CD4-positive, CD25-positive, alpha-beta regulatory T cell (primary cell): ENCODE results near the gene SFXN4. TPM values are rescaled to one million over a fixed set of nuclear protein-coding genes. Genes with fewer than 3 reads are reported as not detected.
"Not testable (repeated sequence)": the region's sequence is repeated elsewhere in the genome, so short reads cannot be mapped to it uniquely, and the experiment has no call there.

Source experiments
- ATAC-seq, 2 donors: fragments of 150-1000 bp; cut with Tn5 transposase; one replicate each; pipeline ENCODE4 v1.10.0; 2021; ENCODE audit warnings: low read depth in 2 of 2, moderate number of reproducible peaks in 2 of 2, moderate library complexity in 1 of 2
- DNase-seq, 3 donors: peaks; one replicate each; pipeline versions ENCODE4 v3.0.0 to v3.0.0-alpha.2; 2012 to 2022; ENCODE audit warnings: mixed read lengths in 1 of 3
- H3K27ac ChIP-seq: one replicate; pipeline ENCODE4 v1.7.0; 2013; ENCODE audit warnings: mild to moderate bottlenecking, low read length; ENCODE audit not compliant: insufficient read depth, poor library complexity, severe bottlenecking
- H3K27me3 ChIP-seq: one replicate; pipeline ENCODE4 v1.7.0; 2013; ENCODE audit warnings: low read length; ENCODE audit not compliant: control insufficient read depth, insufficient read depth
- H3K36me3 ChIP-seq: one replicate; pipeline ENCODE4 v1.7.0; 2013; ENCODE audit warnings: mild to moderate bottlenecking, low read length, moderate library complexity; ENCODE audit not compliant: control insufficient read depth, insufficient read depth
- H3K4me1 ChIP-seq: 2 replicates; pipeline ENCODE4 v1.7.0; 2013; ENCODE audit warnings: mild to moderate bottlenecking, low read length; ENCODE audit not compliant: insufficient read depth, control insufficient read depth, poor library complexity, severe bottlenecking
- H3K4me3 ChIP-seq: one replicate; pipeline ENCODE4 v1.7.0; 2013; ENCODE audit warnings: low read depth, mild to moderate bottlenecking, low read length, moderate library complexity
- H3K9me3 ChIP-seq, 2 experiments: 1 replicate in 1 of 2; 2 replicates in 1 of 2; pipeline ENCODE4 v1.7.0; 2013; ENCODE audit warnings: low read length in 2 of 2, mild to moderate bottlenecking in 1 of 2, moderate library complexity in 1 of 2; ENCODE audit not compliant: control insufficient read depth in 2 of 2
- H3K27ac Mint-ChIP-seq, 3 donors: one replicate each; pipeline ENCODE4 v1.8.0; 2020 to 2022; ENCODE audit warnings: mild to moderate bottlenecking in 3 of 3, mixed read lengths in 3 of 3, moderate library complexity in 2 of 3
- H3K27me3 Mint-ChIP-seq: one replicate; pipeline ENCODE4 v1.8.0; 2022; ENCODE audit warnings: mild to moderate bottlenecking, mixed read lengths
- H3K36me3 Mint-ChIP-seq: one replicate; pipeline ENCODE4 v1.8.0; 2020; ENCODE audit warnings: mixed read lengths
- H3K4me1 Mint-ChIP-seq, 4 donors: one replicate each; pipeline ENCODE4 v1.8.0; 2020 to 2022; ENCODE audit warnings: mixed read lengths in 4 of 4, mild to moderate bottlenecking in 1 of 4
- H3K4me3 Mint-ChIP-seq, 4 donors: one replicate each; pipeline ENCODE4 v1.8.0; 2020 to 2022; ENCODE audit warnings: mild to moderate bottlenecking in 4 of 4, mixed read lengths in 4 of 4, moderate library complexity in 3 of 4
- H3K9me3 Mint-ChIP-seq, 7 donors: one replicate each; pipeline ENCODE4 v1.8.0; 2020 to 2022; ENCODE audit warnings: mixed read lengths in 7 of 7, mild to moderate bottlenecking in 3 of 7, moderate library complexity in 2 of 7
- polyA plus RNA-seq, 4 donors: library from polyadenylated mRNA; unstranded; fragments of 300-500 nt; fragmentation: Illumina TruSeq; gene quantifications; one replicate each; pipeline ENCODE4 v1.2.3, GENCODE V29; 2021
- total RNA-seq: library from RNA; stranded (reverse); gene quantifications from one replicate; pipeline ENCODE4 v1.2.3, GENCODE V29; 2022

Gene SFXN4
- total and polyA plus RNA-seq, 5 donors from 2014 or later = 10.7 to 23.7 (median 15.1) TPM

- Mint-ChIP-seq H3K27me3 (no peaks in the 10 kb centered on the region), H3K27ac (peak overlapping the region in 1 of 3 donors; percentile 43), H3K4me1 (peaks cover 2 to 14% (median 6%) of the 10 kb centered on the region in 4 donors), H3K36me3 (no peaks in the 10 kb centered on the region), H3K4me3 (peak overlapping the region in 2 of 4 donors; percentile 71 to 85), H3K9me3 (no peaks in the 10 kb centered on the region)
- no peak overlapping the region for H3K27ac ChIP-seq
- no peak overlapping the region for H3K4me3 ChIP-seq
- no peaks in the 10 kb centered on the region for H3K27me3 ChIP-seq
- H3K36me3 ChIP-seq = no peaks in the 10 kb centered on the region
- ATAC-seq (no peak), DNase-seq (peak in 1 of 3 donors; percentile 26)
- H3K9me3 ChIP-seq = no peaks in the 10 kb centered on the region
- H3K4me1 ChIP-seq = peaks cover 6% of the 10 kb centered on the region
Observed at GRCh38 chr10:119183664-119184412, 18.3 kb upstream of the SFXN4 start.

GRCh38 chr10:119180850-119181400 is 15.4 kb upstream of the SFXN4 start:
- H3K27ac Mint-ChIP-seq, H3K9me3 Mint-ChIP-seq, H3K9me3 ChIP-seq, H3K4me3 ChIP-seq, ATAC-seq, DNase-seq, H3K4me3 Mint-ChIP-seq, H3K27ac ChIP-seq, H3K36me3 Mint-ChIP-seq, H3K27me3 Mint-ChIP-seq, H3K36me3 ChIP-seq, H3K27me3 ChIP-seq: not testable (repeated sequence)
- H3K4me1 Mint-ChIP-seq = peaks cover 5 to 35% (median 22%) of the 10 kb centered on the region in 4 donors
- H3K4me1 ChIP-seq = peaks cover 30% of the 10 kb centered on the region

- peaks cover 12% of the 10 kb centered on the region for H3K36me3 ChIP-seq
- peak within 1 kb of the TSS; percentile 75 for H3K27ac ChIP-seq
- no peaks in the 10 kb centered on the region for H3K27me3 ChIP-seq
- H3K9me3 ChIP-seq = no peaks in the 10 kb centered on the region
- ATAC-seq (peak; percentile 97 to 98), DNase-seq (peak; percentile 89 to 93 (median 90))
- no peaks in the 10 kb centered on the region for H3K27me3 Mint-ChIP-seq
- peaks cover 10 to 44% (median 31%) of the 10 kb centered on the region in 4 donors for H3K4me1 Mint-ChIP-seq
- peak within 1 kb of the TSS; percentile 98 for H3K4me3 ChIP-seq
- H3K9me3 Mint-ChIP-seq = peaks cover 0 to 1% (median 0%) of the 10 kb centered on the region in 7 donors
- peak within 1 kb of the TSS; percentile 96 to 99 (median 98) for H3K4me3 Mint-ChIP-seq
- peak within 1 kb of the TSS; percentile 92 to 99 (median 93) for H3K27ac Mint-ChIP-seq
- H3K4me1 ChIP-seq = peaks cover 30% of the 10 kb centered on the region
- H3K36me3 Mint-ChIP-seq = peaks cover 11% of the 10 kb centered on the region
Observed at GRCh38 chr10:119178372-119179119, 13.0 kb upstream of the SFXN4 start, which contains the start of gene PRDX3. Gene PRDX3 (minus strand): TSS chr10:119178812. CDS start chr10:119178790, 22 bp downstream.

- Mint-ChIP-seq H3K4me1 (peaks cover 10 to 44% (median 31%) of the 10 kb centered on the region in 4 donors), H3K4me3 (peak overlapping the region; percentile 96 to 99 (median 98)), H3K9me3 (peaks cover 0 to 1% (median 0%) of the 10 kb centered on the region in 7 donors), H3K36me3 (peaks cover 11% of the 10 kb centered on the region), H3K27ac (peak overlapping the region; percentile 92 to 99 (median 93)), H3K27me3 (no peaks in the 10 kb centered on the region)
- H3K4me1 ChIP-seq = peaks cover 30% of the 10 kb centered on the region
- H3K27me3 ChIP-seq = no peaks in the 10 kb centered on the region
- H3K27ac ChIP-seq = peak overlapping the region; percentile 75
- peak overlapping the region; percentile 98 for H3K4me3 ChIP-seq
- H3K36me3 ChIP-seq = peaks cover 14% of the 10 kb centered on the region
- H3K9me3 ChIP-seq = no peaks in the 10 kb centered on the region
- ATAC-seq = peak in 1 of 2 donors; percentile 10
- DNase-seq = no peak
Observed at GRCh38 chr10:119177708-119178371, 12.3 kb upstream of the SFXN4 start.

- peaks cover 10 to 46% (median 31%) of the 10 kb centered on the region in 4 donors for H3K4me1 Mint-ChIP-seq
- Histone ChIP-seq H3K36me3 (peaks cover 30% of the 10 kb centered on the region), H3K9me3 (no peaks in the 10 kb centered on the region), H3K4me3 (no peak overlapping the region), H3K4me1 (peaks cover 30% of the 10 kb centered on the region), H3K27me3 (no peaks in the 10 kb centered on the region), H3K27ac (no peak overlapping the region)
- H3K27me3 Mint-ChIP-seq = no peaks in the 10 kb centered on the region
- DNase-seq = no peak
- peaks cover 0 to 1% (median 0%) of the 10 kb centered on the region in 7 donors for H3K9me3 Mint-ChIP-seq
- peak overlapping the region in 1 of 3 donors; percentile 72 for H3K27ac Mint-ChIP-seq
- H3K4me3 Mint-ChIP-seq = peak overlapping the region; percentile 59 to 99 (median 98)
- H3K36me3 Mint-ChIP-seq = peaks cover 16% of the 10 kb centered on the region
- ATAC-seq = no peak
Observed at GRCh38 chr10:119176166-119176565, 10.7 kb upstream of the SFXN4 start.

- H3K27me3 ChIP-seq = no peaks in the 10 kb centered on the region
- peaks cover 0 to 1% (median 0%) of the 10 kb centered on the region in 7 donors for H3K9me3 Mint-ChIP-seq
- H3K27me3 Mint-ChIP-seq = no peaks in the 10 kb centered on the region
- H3K36me3 ChIP-seq = peaks cover 35% of the 10 kb centered on the region
- no peak for ATAC-seq
- peaks cover 26% of the 10 kb centered on the region for H3K36me3 Mint-ChIP-seq
- no peak overlapping the region for H3K27ac ChIP-seq
- no peak overlapping the region for H3K27ac Mint-ChIP-seq
- no peaks in the 10 kb centered on the region for H3K9me3 ChIP-seq
- H3K4me1 Mint-ChIP-seq = peaks cover 9 to 43% (median 28%) of the 10 kb centered on the region in 4 donors
- H3K4me1 ChIP-seq = peaks cover 27% of the 10 kb centered on the region
- H3K4me3 ChIP-seq = no peak overlapping the region
- DNase-seq = no peak
- peak overlapping the region in 1 of 4 donors; percentile 59 for H3K4me3 Mint-ChIP-seq
Observed at GRCh38 chr10:119174109-119174508, 8.6 kb upstream of the SFXN4 start.

GRCh38 chr10:119167041-119167440 is 1.5 kb upstream of the SFXN4 start:
- H3K4me1 ChIP-seq = peaks cover 24% of the 10 kb centered on the region
- H3K27ac ChIP-seq = no peak overlapping the region
- peaks cover 24% of the 10 kb centered on the region for H3K36me3 ChIP-seq
- no peak for ATAC-seq
- no peaks in the 10 kb centered on the region for H3K9me3 Mint-ChIP-seq
- H3K4me3 ChIP-seq = no peak overlapping the region
- peaks cover 20% of the 10 kb centered on the region for H3K36me3 Mint-ChIP-seq
- peaks cover 7 to 41% (median 27%) of the 10 kb centered on the region in 4 donors for H3K4me1 Mint-ChIP-seq
- H3K27me3 ChIP-seq = no peaks in the 10 kb centered on the region
- H3K27ac Mint-ChIP-seq = peak overlapping the region; percentile 92 to 96 (median 93)
- no peak for DNase-seq
- H3K4me3 Mint-ChIP-seq = peak overlapping the region in 3 of 4 donors; percentile 86 to 95 (median 94)
- H3K27me3 Mint-ChIP-seq = no peaks in the 10 kb centered on the region
- no peaks in the 10 kb centered on the region for H3K9me3 ChIP-seq
